Upper lobe of right lung (tissue), 1 donor: ENCODE data around the gene RAPGEF2. TPM values are rescaled to one million over a fixed set of nuclear protein-coding genes. Genes with fewer than 3 reads are reported as not detected.

ENCODE experiments used
- ATAC-seq: fragments of 200-7000 bp; cut with Tn5 transposase; one replicate; pipeline ENCODE4 v1.9.1; 2020; ENCODE audit warnings: mild to moderate bottlenecking, moderate library complexity
- DNase-seq: peaks from one replicate; pipeline ENCODE4 v3.0.0-alpha.2; 2020
- H3K27ac ChIP-seq: fragments of 200-600 bp; one replicate; pipeline ENCODE4 v1.8.0; 2022
- H3K27me3 ChIP-seq: fragments of 200-600 bp; one replicate; pipeline ENCODE4 v1.8.0; 2022; ENCODE audit warnings: mild to moderate bottlenecking
- H3K36me3 ChIP-seq: fragments of 200-600 bp; one replicate; pipeline ENCODE4 v1.8.0; 2022
- H3K4me1 ChIP-seq: fragments of 200-600 bp; one replicate; pipeline ENCODE4 v1.8.0; 2022
- H3K4me3 ChIP-seq: fragments of 200-600 bp; one replicate; pipeline ENCODE4 v1.8.0; 2022; ENCODE audit warnings: mild to moderate bottlenecking
- H3K9me3 ChIP-seq: fragments of 200-600 bp; one replicate; pipeline ENCODE4 v1.8.0; 2022
- CTCF ChIP-seq: fragments of 200-600 bp; IDR thresholded peaks from one replicate; pipeline ENCODE4 v1.8.0; 2022; ENCODE audit warnings: antibody characterized with exemption
- intact Hi-C: fragments of 100-400 bp; cut with DNase I; formaldehyde crosslinking; loops from one replicate; pipeline ENCODE4 v1.11.0; 2022
- total RNA-seq: library from RNA; stranded (reverse); fragmentation: NEBNext Ultra II Directional; extraction: Animal tissue kit (Norgen Biotek cat#: 25700); gene quantifications from one replicate; pipeline ENCODE4 v1.2.1, GENCODE V29; 2021
- donor health status: DM: no; HTN: yes; CAD: no; lungs with severe emphysema.

The RAPGEF2 gene
- total RNA-seq, 1 donor from 2014 or later, result 61.3 TPM

GRCh38 chr4:159363361-159363760, 260.5 kb downstream of the RAPGEF2 start:
- no peak for TF ChIP-seq CTCF
- no peak overlapping the region for H3K27ac ChIP-seq
- ATAC-seq (no peak), DNase-seq (no peak)
- no peaks in the 10 kb centered on the region for H3K27me3 ChIP-seq
- peaks cover 31% of the 10 kb centered on the region for H3K36me3 ChIP-seq
- intact Hi-C loops, result no loop called here
- H3K4me1 ChIP-seq, result no peaks in the 10 kb centered on the region
- no peak overlapping the region for H3K4me3 ChIP-seq
- H3K9me3 ChIP-seq, result no peaks in the 10 kb centered on the region

- Histone ChIP-seq H3K27ac (no peak overlapping the region), H3K4me3 (no peak overlapping the region), H3K9me3 (no peaks in the 10 kb centered on the region), H3K4me1 (no peaks in the 10 kb centered on the region), H3K36me3 (no peaks in the 10 kb centered on the region), H3K27me3 (no peaks in the 10 kb centered on the region)
- ATAC-seq, result no peak
- intact Hi-C loops, result no loop called here
- no peak for DNase-seq
- no peak for TF ChIP-seq CTCF
These were observed 264.3 kb downstream of the RAPGEF2 start for GRCh38 chr4:159366966-159367780.

GRCh38 chr4:159367781-159368080, 264.9 kb downstream of the RAPGEF2 start:
- intact Hi-C loops, result no loop called here
- Histone ChIP-seq H3K36me3 (no peaks in the 10 kb centered on the region), H3K4me3 (no peak overlapping the region), H3K27ac (no peak overlapping the region), H3K27me3 (no peaks in the 10 kb centered on the region), H3K9me3 (no peaks in the 10 kb centered on the region), H3K4me1 (no peaks in the 10 kb centered on the region)
- DNase-seq (no peak), ATAC-seq (no peak)
- TF ChIP-seq CTCF, result no peak

GRCh38 chr4:159368320-159368719, 265.4 kb downstream of the RAPGEF2 start:
- DNase-seq (no peak), ATAC-seq (no peak)
- TF ChIP-seq CTCF, result no peak
- H3K9me3 ChIP-seq, result no peaks in the 10 kb centered on the region
- intact Hi-C loops, result no loop called here
- H3K27me3 ChIP-seq, result no peaks in the 10 kb centered on the region
- no peak overlapping the region for H3K27ac ChIP-seq
- no peaks in the 10 kb centered on the region for H3K4me1 ChIP-seq
- H3K4me3 ChIP-seq, result no peak overlapping the region
- H3K36me3 ChIP-seq, result no peaks in the 10 kb centered on the region

- H3K9me3 ChIP-seq, result no peaks in the 10 kb centered on the region
- H3K36me3 ChIP-seq, result no peaks in the 10 kb centered on the region
- no peak for TF ChIP-seq CTCF
- no peaks in the 10 kb centered on the region for H3K27me3 ChIP-seq
- H3K4me3 ChIP-seq, result no peak overlapping the region
- intact Hi-C loops, result no loop called here
- H3K27ac ChIP-seq, result no peak overlapping the region
- no peak for ATAC-seq
- H3K4me1 ChIP-seq, result no peaks in the 10 kb centered on the region
- DNase-seq, result no peak
These were observed 266.4 kb downstream of the RAPGEF2 start for GRCh38 chr4:159369256-159369655.

GRCh38 chr4:159370286-159370685, 267.4 kb downstream of the RAPGEF2 start:
- Histone ChIP-seq H3K27me3 (no peaks in the 10 kb centered on the region), H3K4me1 (no peaks in the 10 kb centered on the region), H3K36me3 (no peaks in the 10 kb centered on the region), H3K9me3 (no peaks in the 10 kb centered on the region), H3K27ac (no peak overlapping the region), H3K4me3 (no peak overlapping the region)
- intact Hi-C loops, result no loop called here
- DNase-seq, result no peak
- TF ChIP-seq CTCF, result no peak
- no peak for ATAC-seq
